Neural progenitor cell (in vitro differentiated cells): ENCODE measurements around the gene FBXL19.

Source experiments
- CTCF ChIP-seq: fragments of 200-600 bp; sonication (generic); IDR thresholded peaks from 2 replicates; pipeline ENCODE4 v1.5.1; 2017; ENCODE audit warnings: antibody characterized with exemption, mild to moderate bottlenecking
- EZH2 ChIP-seq: fragments of 200-600 bp; sonication (generic); IDR thresholded peaks from 2 replicates; pipeline ENCODE4 v1.6.1; 2017; ENCODE audit warnings: antibody characterized with exemption, mild to moderate bottlenecking, moderate library complexity
- EZH2phosphoT487 ChIP-seq: fragments of 200-600 bp; sonication (generic); IDR thresholded peaks from 2 replicates; pipeline ENCODE4 v1.6.1; 2017; ENCODE audit warnings: antibody characterized with exemption

GRCh38 chr16:30903596-30903995 lies 19.8 kb upstream of the FBXL19 start:
- TF ChIP-seq CTCF (no peak), EZH2 (no peak), EZH2phosphoT487 (no peak)
